ENCODE data around the gene IL11RA.

DNA sequence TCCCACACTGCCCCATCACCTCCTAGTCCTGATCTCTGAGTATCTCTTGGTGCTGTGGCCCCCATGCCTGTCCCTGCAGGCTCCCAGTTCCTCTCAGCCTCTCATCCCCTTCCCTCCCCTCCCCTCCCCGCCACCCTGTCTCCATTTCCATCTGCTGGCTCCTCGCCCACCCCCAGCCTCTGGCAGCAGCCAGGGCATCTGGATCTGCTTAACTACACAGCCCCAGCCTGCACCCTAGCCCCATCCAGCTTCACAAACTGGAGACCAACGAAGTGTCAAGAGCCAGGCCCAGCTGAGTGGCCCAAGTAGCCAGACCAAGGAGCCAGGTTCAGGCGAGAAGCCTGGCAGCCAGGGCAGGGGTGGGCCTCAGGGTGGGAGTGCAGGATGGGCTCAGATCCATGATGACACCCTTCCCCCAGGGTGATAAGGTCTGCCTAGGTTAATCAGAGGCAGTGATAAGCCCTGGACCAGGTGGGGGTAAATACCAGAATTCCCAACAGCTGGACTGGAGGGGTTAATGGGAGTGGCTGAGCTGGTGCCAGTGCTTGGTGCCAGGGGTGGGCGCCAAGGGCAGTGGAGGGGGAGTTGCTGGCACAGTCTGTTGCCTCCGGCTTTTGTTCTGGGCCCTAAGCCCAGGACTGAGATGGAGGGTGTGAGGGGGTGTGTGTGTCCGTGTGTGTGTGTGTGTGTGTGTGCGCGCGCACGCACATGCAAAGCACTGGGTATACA lies 2.5 kb downstream of the IL11RA start:
- no peak for TF ChIP-seq BHLHE40 (IDR thresholded peaks at IDR 0.05; ENCODE audit: borderline replicate concordance)
- no peak for TF ChIP-seq SP1 (IDR thresholded peaks at IDR 0.05)
- TF ChIP-seq NFRKB (IDR thresholded peaks at IDR 0.05) = no peak
- no peak for TF ChIP-seq FOXM1 (IDR thresholded peaks at IDR 0.05; ENCODE audit: borderline replicate concordance)
